Left cardiac atrium (tissue), 4 donors: Measurements from ENCODE around the gene C5AR1. TPM values are rescaled to one million over a fixed set of nuclear protein-coding genes. Genes with fewer than 3 reads are reported as not detected.
"Not testable (repeated sequence)": the region's sequence is repeated elsewhere in the genome, so short reads cannot be mapped to it uniquely, and the experiment has no call there.

ENCODE experiments used
- ATAC-seq, 2 donors: fragments of 200-7000 bp; cut with Tn5 transposase; one replicate each; pipeline ENCODE4 v1.9.1; 2020; ENCODE audit warnings: mild to moderate bottlenecking in 2 of 2, moderate library complexity in 2 of 2
- DNase-seq: peaks from one replicate; pipeline ENCODE4 v3.0.0-alpha.2; 2020
- intact Hi-C, 2 donors: fragments of 100-400 bp; cut with DNase I; formaldehyde crosslinking; loops; one replicate each; pipeline versions ENCODE4 v1.14.1 to v1.15.1; 2022 to 2023
- total RNA-seq, 2 donors: library from RNA; stranded (reverse); fragmentation: NEBNext Ultra II Directional; extraction: Animal tissue kit (Norgen Biotek cat#: 25700); gene quantifications; one replicate each; pipeline ENCODE4 v1.2.1, GENCODE V29; 2021
- donor health status: DM: no; HTN: yes; CAD: no.
- donor health status: DM: no; HTN: yes; CAD: no; lungs with severe emphysema.
- donor health status: DM: yes; HTN: yes; CAD: no.
- donor health status: Dilated cardiomyopathy.

The C5AR1 gene
- total RNA-seq, 2 donors from 2014 or later, result 13.4 to 15.6 TPM

GRCh38 chr19:47352095-47352494 lies 42.4 kb downstream of the C5AR1 start:
- ATAC-seq, result no peak
- intact Hi-C loops, result no loop called here

GRCh38 chr19:47353307-47353712 lies 43.6 kb downstream of the C5AR1 start:
- DNase-seq, result no peak
- intact Hi-C loops, result no loop called here
- no peak for ATAC-seq

More at GRCh38 chr19:47352095-47352494, 42.4 kb downstream of the C5AR1 start:
- no peak for DNase-seq

GRCh38 chr19:47356900-47357299 lies 47.2 kb downstream of the C5AR1 start:
- ATAC-seq (no peak), DNase-seq (no peak)
- intact Hi-C loops, result no loop called here

- ATAC-seq, result no peak
- DNase-seq, result no peak
- intact Hi-C loops, result no loop called here
These were observed 48.4 kb downstream of the C5AR1 start for GRCh38 chr19:47357788-47358680.

GRCh38 chr19:47358936-47359335 lies 49.3 kb downstream of the C5AR1 start:
- DNase-seq (no peak), ATAC-seq (no peak)
- intact Hi-C loops, result no loop called here

- ATAC-seq (no peak), DNase-seq (no peak)
- intact Hi-C loops, result no loop called here
These were observed 52.7 kb downstream of the C5AR1 start for GRCh38 chr19:47362321-47362720.

- intact Hi-C loops, result no loop called here
- peak in 1 of 2 donors; percentile 24 for ATAC-seq
- no peak for DNase-seq
These were observed 54.3 kb downstream of the C5AR1 start for GRCh38 chr19:47363758-47364531.

GRCh38 chr19:47365455-47365854 lies 55.8 kb downstream of the C5AR1 start:
- DNase-seq, ATAC-seq, intact Hi-C loops: not testable (repeated sequence)

- DNase-seq, result no peak
- ATAC-seq, result peak in 1 of 2 donors; percentile 49
- intact Hi-C loops, result no loop called here
These were observed 60.5 kb downstream of the C5AR1 start for GRCh38 chr19:47370045-47370611.

- intact Hi-C loops, result no loop called here
- no peak for DNase-seq
- ATAC-seq, result no peak
These were observed 61.6 kb downstream of the C5AR1 start for GRCh38 chr19:47371261-47371660.

Other genes with a start within 250 kb of the C5AR1 start
- 10 to 100 TPM; 24.2 to 26.3 TPM for gene ZC3H4, start 196.1 kb upstream of the C5AR1 start, total RNA-seq
- 10 to 100 TPM; 50.1 to 54.7 TPM for gene SAE1, start 179.0 kb upstream of the C5AR1 start, total RNA-seq
- gene BBC3, start 78.7 kb upstream of the C5AR1 start, total RNA-seq, result 1 to 10 TPM; 2.9 to 4.1 TPM
- gene CCDC9, start 53.3 kb upstream of the C5AR1 start, total RNA-seq, result 10 to 100 TPM; 21.4 to 28.7 TPM
- 10 to 100 TPM; 16.1 to 17.1 TPM for gene INAFM1, start 35.0 kb upstream of the C5AR1 start, total RNA-seq
- 1 to 10 TPM in 1 of 2 donors, under 1 TPM in 1; 0.81 to 2.4 TPM for gene C5AR2, start 22.3 kb downstream of the C5AR1 start, total RNA-seq
- 1 to 10 TPM; 5.9 to 6.8 TPM for gene DHX34, start 39.5 kb downstream of the C5AR1 start, total RNA-seq
- 1 to 10 TPM; 5.6 to 7.0 TPM for gene MEIS3, start 109.7 kb downstream of the C5AR1 start, total RNA-seq
- under 1 TPM in 1 of 2 donors, not detected in 1; 0.15 TPM for gene SLC8A2, start 162.0 kb downstream of the C5AR1 start, total RNA-seq
- gene KPTN, start 174.4 kb downstream of the C5AR1 start, total RNA-seq, result 10 to 100 TPM in 1 of 2 donors, 1 to 10 TPM in 1; 6.9 to 10.5 TPM
- gene NAPA, start 205.2 kb downstream of the C5AR1 start, total RNA-seq, result 100 to 1,000 TPM in 1 of 2 donors, 10 to 100 TPM in 1; 92.7 to 113 TPM